ENCODE data around the gene GPR18. TPM values are rescaled to one million over a fixed set of nuclear protein-coding genes. Genes with fewer than 3 reads are reported as not detected.

Gene GPR18
- total and polyA plus RNA-seq, 9 of the 15 experiments (the other 6 are each of a cell fraction or from before 2014, with no cell fraction given) = 0.75 TPM; not detected in 8

DNA sequence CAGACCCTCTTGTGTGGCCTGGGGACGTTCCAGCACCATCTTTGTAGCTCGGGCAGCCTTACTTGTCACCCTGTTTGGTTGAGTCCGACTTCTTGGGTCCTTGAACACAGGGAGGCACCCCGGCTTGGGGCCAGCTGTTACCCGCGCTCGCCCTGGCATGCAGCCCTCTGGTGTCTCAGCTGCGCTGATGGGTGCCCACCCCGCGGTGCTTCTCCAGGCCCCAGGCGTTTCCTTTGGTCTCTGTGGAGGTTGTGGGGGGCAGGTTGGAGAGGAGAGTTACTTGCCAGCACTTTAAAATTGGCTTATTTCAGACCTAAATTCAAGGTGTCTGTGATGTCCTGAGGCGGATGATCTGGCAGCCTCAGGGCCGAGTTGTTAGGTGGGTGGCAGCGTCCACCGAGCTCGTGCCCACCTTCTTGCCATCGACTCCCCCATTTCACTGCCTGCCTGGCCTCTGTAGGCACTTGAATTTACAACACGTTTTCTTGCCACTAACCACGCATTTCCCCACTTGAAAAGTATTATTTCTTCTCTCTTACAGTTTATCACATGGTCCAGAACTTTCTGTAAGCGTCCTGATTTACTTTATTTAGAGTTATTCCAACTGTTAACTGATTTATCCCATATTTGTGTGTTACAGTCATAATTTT is 40.6 kb downstream of the GPR18 start (continued):
- TF ChIP-seq ELF2 (CRISPR knock-in tag; IDR thresholded peaks at IDR 0.05) (no peak), BCL6 (CRISPR knock-in tag; IDR thresholded peaks at IDR 0.05) (no peak), FOXA3 (CRISPR knock-in tag; conservative IDR thresholded peaks at IDR 0.05 in 1 of 2, IDR thresholded peaks at IDR 0.05 in 1 of 2) (no peak), CEBPB (tag; IDR thresholded peaks at IDR 0.05) (no peak), ZNF165 (CRISPR knock-in tag; IDR thresholded peaks at IDR 0.05; ENCODE audit: borderline replicate concordance) (no peak), POLR2B (IDR thresholded peaks at IDR 0.05; ENCODE audit: low read depth, partially characterized antibody) (no peak), NCOR1 (IDR thresholded peaks at IDR 0.05) (no peak)
- TF ChIP-seq, protein P1, sequence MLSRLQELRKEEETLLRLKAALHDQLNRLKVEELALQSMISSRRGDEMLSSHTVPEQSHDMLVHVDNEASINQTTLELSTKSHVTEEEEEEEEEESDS (CRISPR knock-in tag; IDR thresholded peaks at IDR 0.05) = no peak
- TF ChIP-seq, protein P2, sequence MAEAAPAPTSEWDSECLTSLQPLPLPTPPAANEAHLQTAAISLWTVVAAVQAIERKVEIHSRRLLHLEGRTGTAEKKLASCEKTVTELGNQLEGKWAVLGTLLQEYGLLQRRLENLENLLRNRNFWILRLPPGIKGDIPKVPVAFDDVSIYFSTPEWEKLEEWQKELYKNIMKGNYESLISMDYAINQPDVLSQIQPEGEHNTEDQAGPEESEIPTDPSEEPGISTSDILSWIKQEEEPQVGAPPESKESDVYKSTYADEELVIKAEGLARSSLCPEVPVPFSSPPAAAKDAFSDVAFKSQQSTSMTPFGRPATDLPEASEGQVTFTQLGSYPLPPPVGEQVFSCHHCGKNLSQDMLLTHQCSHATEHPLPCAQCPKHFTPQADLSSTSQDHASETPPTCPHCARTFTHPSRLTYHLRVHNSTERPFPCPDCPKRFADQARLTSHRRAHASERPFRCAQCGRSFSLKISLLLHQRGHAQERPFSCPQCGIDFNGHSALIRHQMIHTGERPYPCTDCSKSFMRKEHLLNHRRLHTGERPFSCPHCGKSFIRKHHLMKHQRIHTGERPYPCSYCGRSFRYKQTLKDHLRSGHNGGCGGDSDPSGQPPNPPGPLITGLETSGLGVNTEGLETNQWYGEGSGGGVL (CRISPR knock-in tag; IDR thresholded peaks at IDR 0.05) = no peak
- TF ChIP-seq, protein P3, sequence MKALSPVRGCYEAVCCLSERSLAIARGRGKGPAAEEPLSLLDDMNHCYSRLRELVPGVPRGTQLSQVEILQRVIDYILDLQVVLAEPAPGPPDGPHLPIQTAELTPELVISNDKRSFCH (CRISPR knock-in tag; IDR thresholded peaks at IDR 0.05) = no peak
- TF ChIP-seq, protein P3 (tag; IDR thresholded peaks at IDR 0.05) = no peak
